ENCODE measurements around the gene ANO1. TPM values are rescaled to one million over a fixed set of nuclear protein-coding genes. Genes with fewer than 3 reads are reported as not detected.

Gene ANO1
- total RNA-seq, 4 donors from 2014 or later, result 1.7 to 13.9 (median 5.3) TPM

- no peak for TF ChIP-seq CTCF (IDR thresholded peaks at IDR 0.05)
- no peak for DNase-seq (ENCODE audit: low spot score)
- no peak for ATAC-seq (ENCODE audit: low FRiP score)
These were observed 9.5 kb downstream of the ANO1 start for GRCh38 chr11:70087446-70088167.

- no peak for DNase-seq (ENCODE audit: low spot score)
- TF ChIP-seq CTCF (IDR thresholded peaks at IDR 0.05), result no peak
- ATAC-seq (ENCODE audit: low FRiP score), result no peak
These were observed 10.7 kb downstream of the ANO1 start for GRCh38 chr11:70088735-70089250.

GRCh38 chr11:70089631-70090030 is 11.5 kb downstream of the ANO1 start:
- TF ChIP-seq CTCF (IDR thresholded peaks at IDR 0.05), result no peak
- ATAC-seq (ENCODE audit: low FRiP score) (no peak), DNase-seq (ENCODE audit: low spot score) (no peak)

GRCh38 chr11:70090961-70091381 is 12.9 kb downstream of the ANO1 start:
- ATAC-seq (ENCODE audit: low FRiP score) (no peak), DNase-seq (ENCODE audit: low spot score) (no peak)
- TF ChIP-seq CTCF (IDR thresholded peaks at IDR 0.05), result no peak

- TF ChIP-seq CTCF (IDR thresholded peaks at IDR 0.05), result no peak
- ATAC-seq (ENCODE audit: low FRiP score), result no peak
- DNase-seq (ENCODE audit: low spot score), result no peak
These were observed 13.5 kb downstream of the ANO1 start for GRCh38 chr11:70091638-70092037.

GRCh38 chr11:70092959-70093715 is 15.0 kb downstream of the ANO1 start:
- no peak for TF ChIP-seq CTCF (IDR thresholded peaks at IDR 0.05)
- DNase-seq (ENCODE audit: low spot score) (no peak), ATAC-seq (ENCODE audit: low FRiP score) (no peak)
